HG03460 (cell line): ENCODE data around the gene IFIH1.

ENCODE experiments used
- ATAC-seq: cut with Tn5 transposase; IDR thresholded peaks from one replicate; pipeline ENCODE4 v1.9.1; 2021; ENCODE audit not compliant: unreplicated experiment

IFIH1 gene

DNA sequence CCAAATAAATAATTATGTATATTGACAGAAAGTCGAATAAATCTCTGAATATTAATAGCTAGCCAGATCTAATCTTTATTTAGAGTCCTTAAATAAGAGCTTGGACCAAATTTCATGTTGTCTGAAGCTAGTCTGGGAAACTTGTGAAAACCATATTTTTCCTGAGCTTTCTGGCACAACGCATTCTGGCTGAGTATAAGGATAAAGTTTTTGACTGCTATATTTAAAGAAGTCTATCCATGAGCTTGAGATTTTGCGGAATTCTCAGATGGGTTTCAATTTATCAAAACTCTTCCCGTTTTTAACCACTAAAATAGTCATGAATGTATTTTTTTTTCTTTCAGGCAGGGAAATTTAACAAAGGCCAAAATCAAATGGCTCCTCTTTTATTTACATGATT is 99.1 kb downstream of the IFIH1 start:
- no peak for ATAC-seq

DNA sequence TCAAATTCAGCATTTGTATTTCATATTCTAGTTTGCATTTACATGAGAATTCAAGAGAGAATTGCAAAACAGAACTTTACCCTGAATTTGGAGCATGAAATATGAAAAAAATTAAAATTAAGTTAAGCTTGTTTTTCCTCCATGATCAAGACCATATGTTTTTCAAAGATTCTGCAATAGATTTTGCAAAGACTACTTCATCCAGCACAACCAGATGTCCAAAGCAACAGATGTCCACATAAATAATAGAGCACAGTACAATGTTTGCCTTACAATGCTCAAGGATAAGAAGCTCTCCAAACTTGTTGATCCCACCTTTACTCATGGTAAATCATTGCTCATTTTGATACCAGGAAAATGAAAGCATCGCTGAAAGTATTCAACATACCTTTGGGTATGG is 100.9 kb downstream of the IFIH1 start:
- ATAC-seq = no peak
